HEK293 (cell line): ENCODE data around the gene SLC18B1.

Source experiments
- CTCF ChIP-seq: fragments of 450-650 bp; formaldehyde crosslinking; IDR thresholded peaks from 2 replicates; pipeline ENCODE4 v1.5.1; 2016; ENCODE audit warnings: missing biosample characterization, missing genetic modification characterization
- REST ChIP-seq: fragments of 450-650 bp; formaldehyde crosslinking; IDR thresholded peaks from 2 replicates; pipeline ENCODE4 v1.5.1; 2016; ENCODE audit warnings: missing biosample characterization, missing genetic modification characterization
- ZFP37 ChIP-seq: fragments of 450-650 bp; formaldehyde crosslinking; IDR thresholded peaks from 2 replicates; pipeline ENCODE4 v1.5.1; 2016; ENCODE audit warnings: missing biosample characterization, missing genetic modification characterization
- ZNF26 ChIP-seq: fragments of 450-650 bp; formaldehyde crosslinking; IDR thresholded peaks from 2 replicates; pipeline ENCODE4 v1.5.1; 2016; ENCODE audit warnings: missing biosample characterization, missing genetic modification characterization
- ZSCAN16 ChIP-seq: fragments of 450-650 bp; formaldehyde crosslinking; IDR thresholded peaks from 2 replicates; pipeline ENCODE4 v1.5.1; 2016; ENCODE audit warnings: missing biosample characterization, missing genetic modification characterization

GRCh38 chr6:132818404-132819359 lies 20.2 kb upstream of the SLC18B1 start:
- TF ChIP-seq REST (tag by site-specific recombination) (no peak), ZNF26 (tag by site-specific recombination) (no peak), ZFP37 (no peak), CTCF (tag by site-specific recombination) (no peak), ZSCAN16 (tag by site-specific recombination) (no peak)
